Transverse colon (tissue), 4 donors: ENCODE results near the gene TMEM200A. TPM values are rescaled to one million over a fixed set of nuclear protein-coding genes. Genes with fewer than 3 reads are reported as not detected.

Source experiments
- DNase-seq: peaks from one replicate; pipeline ENCODE4 v3.0.0-alpha.2; 2019
- H3K27ac ChIP-seq, 4 donors: fragments of 200-600 bp; sonication (generic); 2 replicates each; pipeline ENCODE4 v1.5.1; 2016 to 2018; ENCODE audit warnings: inconsistent platforms in 4 of 4
- H3K27me3 ChIP-seq: fragments of 200-600 bp; sonication (generic); 2 replicates; pipeline ENCODE4 v1.5.1; 2017; ENCODE audit warnings: inconsistent platforms
- H3K36me3 ChIP-seq, 4 donors: fragments of 200-600 bp; sonication (generic); 2 replicates each; pipeline ENCODE4 v1.5.1; 2017 to 2019; ENCODE audit warnings: inconsistent platforms in 4 of 4
- H3K4me1 ChIP-seq, 4 donors: fragments of 200-600 bp; sonication (generic); 2 replicates each; pipeline ENCODE4 v1.5.1; 2017 to 2020; ENCODE audit warnings: inconsistent platforms in 4 of 4
- H3K4me3 ChIP-seq, 4 donors: fragments of 200-600 bp; sonication (generic); 1 replicate in 1 of 4; 2 replicates in 3 of 4; pipeline versions ENCODE4 v1.5.1 to v1.6.1; 2017 to 2019; ENCODE audit warnings: inconsistent platforms in 4 of 4
- H3K9me3 ChIP-seq, 2 donors: fragments of 200-600 bp; sonication (generic); 2 replicates each; pipeline ENCODE4 v1.5.1; 2017 to 2019; ENCODE audit warnings: inconsistent platforms in 2 of 2
- EP300 ChIP-seq: sonication (generic); formaldehyde crosslinking; IDR thresholded peaks from one replicate; pipeline ENCODE4 v1.6.1; 2017; ENCODE audit warnings: antibody characterized with exemption, low read depth
- POLR2A ChIP-seq: fragments of 450-650 bp; IDR thresholded peaks from one replicate; pipeline ENCODE4 v1.6.1; 2016; ENCODE audit warnings: antibody characterized with exemption, mild to moderate bottlenecking, moderate library complexity
- POLR2AphosphoS5 ChIP-seq, 3 donors: sonication (generic); formaldehyde crosslinking; IDR thresholded peaks; one replicate each; pipeline ENCODE4 v1.6.1; 2016; ENCODE audit warnings: antibody characterized with exemption in 3 of 3
- WGBS, 2 donors: methylation state at CpG; one replicate each; pipeline ENCODE4 v1.1.5; 2018; ENCODE audit warnings: low coverage in 1 of 2; 5-methylcytosine and 5-hydroxymethylcytosine counted together
- in situ Hi-C, 4 donors: fragments of 200-750 bp; cut with MboI; loops; one replicate each; pipeline versions ENCODE4 v1.15.0 to v1.15.1; 2017; ENCODE audit warnings: low sequenced_read_pairs in 3 of 4, low pct_ligation_motif_present in 1 of 4, low pct_unique_long_range_greater_than_20kb in 1 of 4
- intact Hi-C: fragments of 100-400 bp; cut with DNase I; formaldehyde crosslinking; loops from one replicate; pipeline ENCODE4 v1.15.1; 2023; ENCODE audit warnings: low total_unique reads
- total RNA-seq, 4 donors: library from RNA; depleted of rRNA; stranded (reverse); fragments of >200 nt; gene quantifications; one replicate each; pipeline ENCODE4 v1.1.0, GENCODE V29; 2016
- TF ChIP-seq, protein P1 (sequence below), 5 experiments: fragments of 200-600 bp in 3 of 5; fragments of 450-650 bp in 2 of 5; sonication (generic) in 3 of 5; IDR thresholded peaks; 1 replicate in 2 of 5; 2 replicates in 3 of 5; pipeline ENCODE4 v1.5.1; 2016 to 2017; ENCODE audit warnings: antibody characterized with exemption in 5 of 5, inconsistent platforms in 3 of 5, mild to moderate bottlenecking in 2 of 5, moderate library complexity in 1 of 5

TMEM200A gene
- total RNA-seq, 4 donors from 2014 or later: 0.20 to 19.5 (median 16.0) TPM

DNA sequence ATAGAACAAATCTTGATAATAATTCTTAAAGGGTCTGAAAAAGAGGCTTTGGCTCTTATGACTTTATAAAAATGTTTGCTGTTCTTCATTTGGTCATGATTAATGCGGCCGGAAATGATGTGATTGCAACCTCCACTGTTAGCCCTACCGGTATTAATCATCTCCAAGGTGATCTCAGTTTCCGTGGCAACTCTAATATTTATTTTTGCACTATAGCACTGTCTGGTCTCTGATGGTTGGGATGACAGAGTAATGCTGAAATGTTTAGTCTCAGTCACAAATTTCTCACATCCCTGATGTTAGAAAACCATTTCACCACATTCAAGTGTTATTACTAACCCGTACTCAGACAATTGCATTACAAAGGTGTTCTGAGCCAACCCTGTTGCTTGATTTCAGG lies 87.4 kb downstream of the TMEM200A start:
- in situ Hi-C loops (no loop called here), intact Hi-C loops (no loop called here)
- 88 to 89% methylated on average over 5 of the region's 5 CpGs for WGBS, 2 donors
- H3K4me3 ChIP-seq: no peak overlapping the region
- H3K9me3 ChIP-seq: no peaks in the 10 kb centered on the region
- H3K36me3 ChIP-seq: no peaks in the 10 kb centered on the region
- TF ChIP-seq, protein P1, sequence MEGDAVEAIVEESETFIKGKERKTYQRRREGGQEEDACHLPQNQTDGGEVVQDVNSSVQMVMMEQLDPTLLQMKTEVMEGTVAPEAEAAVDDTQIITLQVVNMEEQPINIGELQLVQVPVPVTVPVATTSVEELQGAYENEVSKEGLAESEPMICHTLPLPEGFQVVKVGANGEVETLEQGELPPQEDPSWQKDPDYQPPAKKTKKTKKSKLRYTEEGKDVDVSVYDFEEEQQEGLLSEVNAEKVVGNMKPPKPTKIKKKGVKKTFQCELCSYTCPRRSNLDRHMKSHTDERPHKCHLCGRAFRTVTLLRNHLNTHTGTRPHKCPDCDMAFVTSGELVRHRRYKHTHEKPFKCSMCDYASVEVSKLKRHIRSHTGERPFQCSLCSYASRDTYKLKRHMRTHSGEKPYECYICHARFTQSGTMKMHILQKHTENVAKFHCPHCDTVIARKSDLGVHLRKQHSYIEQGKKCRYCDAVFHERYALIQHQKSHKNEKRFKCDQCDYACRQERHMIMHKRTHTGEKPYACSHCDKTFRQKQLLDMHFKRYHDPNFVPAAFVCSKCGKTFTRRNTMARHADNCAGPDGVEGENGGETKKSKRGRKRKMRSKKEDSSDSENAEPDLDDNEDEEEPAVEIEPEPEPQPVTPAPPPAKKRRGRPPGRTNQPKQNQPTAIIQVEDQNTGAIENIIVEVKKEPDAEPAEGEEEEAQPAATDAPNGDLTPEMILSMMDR (IDR thresholded peaks at IDR 0.05): no peak
- no peak for TF ChIP-seq POLR2A
- H3K27ac ChIP-seq: no peak overlapping the region
- no peaks in the 10 kb centered on the region for H3K4me1 ChIP-seq
- H3K27me3 ChIP-seq: no peaks in the 10 kb centered on the region
- no peak for DNase-seq

DNA sequence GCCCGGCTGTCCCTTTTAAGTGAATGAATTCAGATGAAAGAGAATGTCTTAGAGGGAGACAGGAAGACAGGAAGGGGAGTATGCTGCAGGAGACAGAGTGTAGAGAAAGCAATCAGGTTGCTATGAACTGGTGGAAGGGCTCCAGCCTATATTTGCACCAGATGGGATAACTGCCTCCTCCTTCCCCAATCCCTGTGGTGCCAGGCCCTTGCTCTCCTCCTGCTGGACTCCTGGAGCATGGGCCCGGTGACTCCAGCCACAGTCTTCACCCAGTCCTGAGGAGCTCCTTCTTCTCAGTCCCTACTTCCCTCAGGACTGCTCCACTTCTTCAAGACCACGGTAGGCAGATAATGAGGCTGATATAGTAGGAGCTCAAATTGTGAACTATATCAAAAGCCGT lies 91.8 kb downstream of the TMEM200A start:
- TF ChIP-seq, protein P1 (IDR thresholded peaks at IDR 0.05): no peak
- TF ChIP-seq EP300 (no peak), POLR2AphosphoS5 (IDR thresholded peaks at IDR 0.05) (no peak), POLR2A (no peak)
- Histone ChIP-seq H3K27ac (no peak overlapping the region), H3K9me3 (no peaks in the 10 kb centered on the region), H3K36me3 (no peaks in the 10 kb centered on the region), H3K27me3 (no peaks in the 10 kb centered on the region), H3K4me1 (no peaks in the 10 kb centered on the region), H3K4me3 (no peak overlapping the region)
- intact Hi-C loops (no loop called here), in situ Hi-C loops (no loop called here)
- WGBS, 2 donors: 83 to 91% methylated on average over 1 to 4 of the region's 4 CpGs
- no peak for DNase-seq

DNA sequence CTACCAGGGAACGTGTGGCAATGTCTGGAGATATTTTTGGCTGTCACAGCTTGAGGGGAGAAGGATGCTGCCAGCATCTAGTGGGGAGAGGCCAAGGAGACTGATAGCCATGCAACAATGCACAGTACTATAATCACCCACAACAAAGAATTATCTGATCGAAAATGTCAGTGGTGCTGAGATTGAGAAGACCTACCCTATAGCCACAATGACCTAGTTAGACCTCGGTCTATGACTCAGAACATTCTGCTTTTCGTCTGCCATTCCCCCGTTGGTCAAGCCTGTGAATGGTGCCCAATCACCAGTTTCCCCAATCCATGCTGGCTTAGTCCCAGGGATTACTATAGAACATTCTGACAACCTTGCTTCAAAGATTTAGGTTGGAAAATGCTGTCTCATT lies 93.5 kb downstream of the TMEM200A start:
- TF ChIP-seq POLR2A (no peak), EP300 (no peak), POLR2AphosphoS5 (IDR thresholded peaks at IDR 0.05) (no peak)
- TF ChIP-seq, protein P1 (IDR thresholded peaks at IDR 0.05): no peak
- Histone ChIP-seq H3K36me3 (no peaks in the 10 kb centered on the region), H3K4me3 (no peak overlapping the region), H3K9me3 (no peaks in the 10 kb centered on the region), H3K27ac (no peak overlapping the region), H3K27me3 (no peaks in the 10 kb centered on the region), H3K4me1 (no peaks in the 10 kb centered on the region)
- intact Hi-C loops (no loop called here), in situ Hi-C loops (no loop called here)
- no peak for DNase-seq
- WGBS, 2 donors: 69 to 84% methylated on average over 4 to 5 of the region's 5 CpGs

GRCh38 chr6:130460934-130461333 lies 95.1 kb downstream of the TMEM200A start:
- intact Hi-C loops (no loop called here), in situ Hi-C loops (no loop called here)
- no peaks in the 10 kb centered on the region for H3K27me3 ChIP-seq
- DNase-seq: no peak
- H3K4me1 ChIP-seq: no peaks in the 10 kb centered on the region
- H3K9me3 ChIP-seq: no peaks in the 10 kb centered on the region
- H3K4me3 ChIP-seq: no peak overlapping the region
- TF ChIP-seq, protein P1 (IDR thresholded peaks at IDR 0.05): no peak
- TF ChIP-seq POLR2A (no peak), EP300 (no peak), POLR2AphosphoS5 (IDR thresholded peaks at IDR 0.05) (no peak)
- no peak overlapping the region for H3K27ac ChIP-seq
- 88 to 93% methylated on average over 1 of the region's 1 CpG for WGBS, 2 donors
- H3K36me3 ChIP-seq: no peaks in the 10 kb centered on the region
